AML-193 (cell line): Measurements from ENCODE around the gene DCUN1D3.
"Not testable (repeated sequence)": the region's sequence is repeated elsewhere in the genome, so short reads cannot be mapped to it uniquely, and the experiment has no call there.

Experiments
- DNase-seq, 2 experiments: peaks; one replicate each; lab custom pipeline; 2025; lab: John Stamatoyannopoulos, UW

Gene DCUN1D3

GRCh38 chr16:20887207-20887606 is 13.0 kb downstream of the DCUN1D3 start:
- no peak for DNase-seq

- DNase-seq: no peak
Measured at GRCh38 chr16:20886320-20886719, 13.8 kb downstream of the DCUN1D3 start.

GRCh38 chr16:20884240-20884556 is 16.0 kb downstream of the DCUN1D3 start:
- peak in 1 of 2 experiments; percentile 29 for DNase-seq

- no peak for DNase-seq
Measured at GRCh38 chr16:20883554-20884239, 16.5 kb downstream of the DCUN1D3 start.

GRCh38 chr16:20881503-20881878 is 18.7 kb downstream of the DCUN1D3 start:
- no peak for DNase-seq

GRCh38 chr16:20880867-20881502 is 19.2 kb downstream of the DCUN1D3 start:
- no peak for DNase-seq

- DNase-seq: peak in 1 of 2 experiments; percentile 1
Measured at GRCh38 chr16:20879175-20880040, 20.8 kb downstream of the DCUN1D3 start.

GRCh38 chr16:20878682-20879147 is 21.4 kb downstream of the DCUN1D3 start:
- no peak for DNase-seq

- no peak for DNase-seq
Measured at GRCh38 chr16:20875355-20875650, 24.9 kb downstream of the DCUN1D3 start.

- no peak for DNase-seq
Measured at GRCh38 chr16:20874088-20874581, 26.0 kb downstream of the DCUN1D3 start.

- DNase-seq: no peak
Measured at GRCh38 chr16:20873331-20873730, 26.8 kb downstream of the DCUN1D3 start.

- no peak for DNase-seq
Measured at GRCh38 chr16:20871941-20872815, 28.0 kb downstream of the DCUN1D3 start.

- no peak for DNase-seq
Measured at GRCh38 chr16:20871258-20871657, 28.9 kb downstream of the DCUN1D3 start.

- DNase-seq: peak; percentile 1 to 42
Measured at GRCh38 chr16:20870122-20870820, 29.9 kb downstream of the DCUN1D3 start.

- no peak for DNase-seq
Measured at GRCh38 chr16:20868890-20869289, 31.3 kb downstream of the DCUN1D3 start.

- no peak for DNase-seq
Measured at GRCh38 chr16:20867585-20867984, 32.6 kb downstream of the DCUN1D3 start.

- DNase-seq: no peak
Measured at GRCh38 chr16:20866801-20867200, 33.4 kb downstream of the DCUN1D3 start.

GRCh38 chr16:20866145-20866772 is 33.9 kb downstream of the DCUN1D3 start:
- no peak for DNase-seq

GRCh38 chr16:20865420-20866131 is 34.6 kb downstream of the DCUN1D3 start:
- no peak for DNase-seq

- not testable (repeated sequence) for DNase-seq
Measured at GRCh38 chr16:20864376-20864775, 35.8 kb downstream of the DCUN1D3 start.
